ENCODE data around the gene STK32C.

- no peak for TF ChIP-seq CTCF (conservative IDR thresholded peaks at IDR 0.05)
- no peak for TF ChIP-seq EZH2 (IDR thresholded peaks at IDR 0.05; ENCODE audit: low read depth)
Measured at GRCh38 chr10:132270256-132270655, 37.5 kb downstream of the STK32C start.
